H1 (cell line): ENCODE results near the gene SKOR2. TPM values are rescaled to one million over a fixed set of nuclear protein-coding genes. Genes with fewer than 3 reads are reported as not detected.
A peak's percentile ranks its signal among the peaks of the same experiment; 100 is the strongest.

ENCODE experiments used
- HDAC6 ChIP-seq: IDR thresholded peaks from one replicate; pipeline ENCODE4 v1.7.1; 2012; ENCODE audit warnings: low read depth, mild to moderate bottlenecking, inconsistent platforms, low read length, moderate library complexity
- KDM1A ChIP-seq: fragments of 200-600, 300-600 bp; sonication (generic); IDR thresholded peaks from 2 replicates; pipeline ENCODE4 v1.7.1; 2016; ENCODE audit warnings: mild to moderate bottlenecking, low read length, borderline replicate concordance
- TAF7 ChIP-seq: optimal IDR thresholded peaks from 2 replicates; pipeline ENCODE3; 2011; ENCODE audit warnings: low read depth, mild to moderate bottlenecking, inconsistent platforms, low read length, moderate library complexity, borderline replicate concordance
- TBP ChIP-seq: IDR thresholded peaks from 2 replicates; pipeline ENCODE4 v1.6.1; 2011; ENCODE audit warnings: low read depth, low read length, improper control_type of control experiment
- YY1 ChIP-seq: IDR thresholded peaks from 2 replicates; pipeline ENCODE4 v1.6.1; 2011; ENCODE audit warnings: low read depth, mild to moderate bottlenecking, low read length
- polyA plus RNA-seq, 7 experiments: library from polyadenylated mRNA; depleted of rRNA in 3 of 7; stranded (reverse) in 5 of 7; unstranded in 2 of 7; fragments of >200 nt in 5 of 7; fragments of 200-250 nt in 2 of 7; gene quantifications; 1 replicate in 5 of 7; 2 replicates in 1 of 7; 4 replicates in 1 of 7; pipeline versions ENCODE4 v1.2.1 to v1.2.3, GENCODE V29; 2011 to 2013; ENCODE audit warnings: missing spikeins in 2 of 7, mixed read lengths in 2 of 7
- total RNA-seq: library from RNA; stranded (reverse); fragmentation: NEBNext Ultra II Directional; extraction: Animal tissue kit (Norgen Biotek cat#: 25700); gene quantifications from 2 replicates; pipeline ENCODE4 v1.2.1, GENCODE V29; 2021

SKOR2 gene
- total and polyA plus RNA-seq, 2 of the 8 experiments (the other 6 are each of a cell fraction or from before 2014, with no cell fraction given): 0.05 to 0.11 TPM

DNA sequence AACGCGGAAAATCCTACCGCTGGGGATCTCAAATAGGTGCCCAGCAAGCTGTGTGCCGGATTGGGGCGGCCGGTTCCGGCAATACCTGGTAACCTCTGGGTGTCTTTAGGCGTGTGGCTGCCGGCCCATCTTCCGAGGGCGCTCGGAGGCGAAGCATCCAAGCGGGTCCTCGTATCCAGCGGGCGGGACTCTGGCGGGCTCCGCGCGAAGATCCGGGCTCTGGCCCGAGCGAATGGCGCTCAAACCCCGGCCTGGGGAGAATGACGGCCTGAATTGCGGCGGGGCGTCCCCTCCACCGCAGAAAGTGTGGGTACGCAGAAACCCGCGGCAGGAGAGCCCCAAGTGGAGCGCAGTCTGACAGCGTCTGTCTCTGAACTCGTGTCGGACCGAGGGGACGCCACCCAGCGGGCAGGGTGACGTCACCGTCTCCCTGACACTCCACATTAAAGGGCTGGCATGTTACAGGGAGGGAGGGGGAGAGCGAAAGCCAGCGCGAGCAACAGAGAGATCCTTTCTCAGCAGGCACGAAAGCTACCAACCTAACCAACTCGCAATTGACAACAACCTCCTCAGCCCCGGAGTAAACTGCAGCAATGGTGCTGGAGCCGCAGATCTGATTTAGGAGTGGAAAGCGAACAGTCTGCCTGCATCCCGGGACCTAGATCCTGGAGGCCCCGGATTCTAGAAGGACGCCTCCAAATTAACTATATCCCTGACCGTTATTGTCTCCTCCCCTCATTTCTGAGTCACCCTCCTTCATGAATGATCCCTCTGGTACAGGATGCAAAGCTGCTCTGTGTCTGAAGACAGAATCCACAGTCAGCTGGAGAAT, at the start of gene SKOR2 (continued):
- TF ChIP-seq YY1 (0 out of 2 replicates have a peak, but pooled peaks have one; percentile 26), HDAC6 (no peak), TAF7 (no peak), TBP (no peak), KDM1A (no peak)
